MCF 10A (cell line): ENCODE measurements around the gene SNX2. TPM values are rescaled to one million over a fixed set of nuclear protein-coding genes. Genes with fewer than 3 reads are reported as not detected.

Source experiments
- BruUV-seq: library from RNA; stranded (reverse); fragments of 400-500 nt; replicated peaks from 2 replicates; lab custom pipeline; 2021; lab: Mats Ljungman, UMichigan
- CTCF ChIA-PET: fragments of 300-600 bp; sonication (Branson Sonifier 250); formaldehyde crosslinking; extraction: SDS; loops from one replicate; lab custom pipeline; 2021; ENCODE audit warnings: antibody characterized with exemption, inconsistent platforms; lab: Yijun Ruan, JAX
- POLR2A ChIA-PET: fragments of 300-600, 350-650 bp; sonication (Branson Sonifier 250); formaldehyde crosslinking; extraction: SDS; loops from one replicate; lab custom pipeline; 2020; ENCODE audit warnings: antibody characterized with exemption, inconsistent platforms; lab: Yijun Ruan, JAX
- DNase-seq: peaks from one replicate; pipeline ENCODE4 v3.0.0-alpha.2; 2018; ENCODE audit not compliant: unreplicated experiment
- H3K27ac Mint-ChIP-seq: one replicate; pipeline ENCODE4 v1.8.0; 2022; ENCODE audit warnings: mild to moderate bottlenecking, low read depth, mixed read lengths; ENCODE audit not compliant: unreplicated experiment
- H3K27me3 Mint-ChIP-seq: one replicate; pipeline ENCODE4 v1.8.0; 2022; ENCODE audit warnings: mixed read lengths; ENCODE audit not compliant: insufficient read depth, unreplicated experiment
- H3K36me3 Mint-ChIP-seq: one replicate; pipeline ENCODE4 v1.8.0; 2022; ENCODE audit warnings: mild to moderate bottlenecking, moderate library complexity, mixed read lengths; ENCODE audit not compliant: insufficient read depth, unreplicated experiment
- H3K4me1 Mint-ChIP-seq: one replicate; pipeline ENCODE4 v1.8.0; 2022; ENCODE audit warnings: mixed read lengths; ENCODE audit not compliant: insufficient read depth, unreplicated experiment
- H3K4me3 Mint-ChIP-seq: one replicate; pipeline ENCODE4 v1.8.0; 2022; ENCODE audit warnings: mild to moderate bottlenecking, moderate library complexity, mixed read lengths; ENCODE audit not compliant: unreplicated experiment
- H3K9me3 Mint-ChIP-seq: one replicate; pipeline ENCODE4 v1.8.0; 2022; ENCODE audit warnings: mixed read lengths; ENCODE audit not compliant: unreplicated experiment
- intact Hi-C: fragments of 100-400 bp; cut with micrococcal nuclease; formaldehyde crosslinking; loops from 2 replicates; pipeline ENCODE4 v1.14.1; 2022
- total RNA-seq: library from RNA; stranded (reverse); gene quantifications from 2 replicates; pipeline ENCODE4 v1.2.3, GENCODE V29; 2022
- TF ChIP-seq, protein P1 (sequence below): fragments of 200-600 bp; IDR thresholded peaks from one replicate; pipeline ENCODE4 v1.8.0; 2022; ENCODE audit warnings: antibody characterized with exemption, mild to moderate bottlenecking; ENCODE audit not compliant: unreplicated experiment

SNX2 gene
- total RNA-seq, 1 experiment from 2014 or later, result 120 TPM

DNA sequence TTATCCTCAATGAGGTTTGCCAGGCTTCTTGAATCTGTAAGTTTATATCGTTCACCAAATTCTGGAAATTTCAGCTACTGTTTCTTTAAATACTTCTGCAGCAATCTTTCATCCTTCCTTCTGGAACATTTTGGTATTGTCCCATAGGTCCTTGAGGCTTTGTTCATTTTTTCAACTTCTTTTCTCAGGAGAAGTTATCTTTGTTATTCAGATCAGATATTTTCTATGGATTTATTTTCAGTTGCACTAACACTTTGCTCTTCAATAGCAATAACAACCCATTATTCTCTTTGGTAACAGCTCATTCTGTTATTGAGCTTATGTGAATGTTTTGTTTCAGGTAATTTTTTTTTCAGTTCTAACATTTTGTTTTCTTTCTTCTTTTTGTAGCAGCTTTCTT, 13.5 kb downstream of the SNX2 start:
- TF ChIP-seq, protein P1, sequence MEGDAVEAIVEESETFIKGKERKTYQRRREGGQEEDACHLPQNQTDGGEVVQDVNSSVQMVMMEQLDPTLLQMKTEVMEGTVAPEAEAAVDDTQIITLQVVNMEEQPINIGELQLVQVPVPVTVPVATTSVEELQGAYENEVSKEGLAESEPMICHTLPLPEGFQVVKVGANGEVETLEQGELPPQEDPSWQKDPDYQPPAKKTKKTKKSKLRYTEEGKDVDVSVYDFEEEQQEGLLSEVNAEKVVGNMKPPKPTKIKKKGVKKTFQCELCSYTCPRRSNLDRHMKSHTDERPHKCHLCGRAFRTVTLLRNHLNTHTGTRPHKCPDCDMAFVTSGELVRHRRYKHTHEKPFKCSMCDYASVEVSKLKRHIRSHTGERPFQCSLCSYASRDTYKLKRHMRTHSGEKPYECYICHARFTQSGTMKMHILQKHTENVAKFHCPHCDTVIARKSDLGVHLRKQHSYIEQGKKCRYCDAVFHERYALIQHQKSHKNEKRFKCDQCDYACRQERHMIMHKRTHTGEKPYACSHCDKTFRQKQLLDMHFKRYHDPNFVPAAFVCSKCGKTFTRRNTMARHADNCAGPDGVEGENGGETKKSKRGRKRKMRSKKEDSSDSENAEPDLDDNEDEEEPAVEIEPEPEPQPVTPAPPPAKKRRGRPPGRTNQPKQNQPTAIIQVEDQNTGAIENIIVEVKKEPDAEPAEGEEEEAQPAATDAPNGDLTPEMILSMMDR, result no peak
- H3K4me1 Mint-ChIP-seq, result peaks cover 4% of the 10 kb centered on the region
- H3K4me3 Mint-ChIP-seq, result no peak overlapping the region
- POLR2A ChIA-PET, result interaction anchor here (0.6 to 5.8 kb wide), 6 partner anchors 9 to 287 kb away, joined by 3 to 34 read pairs (median 3); partner anchors contain the start of gene SNX2
- CTCF ChIA-PET, result interaction anchor here (0.6 to 2.4 kb wide), 5 partner anchors 10 to 84 kb away, joined by 3 to 9 read pairs (median 4); partner anchors contain the start of genes SNX2 and SNX24
- H3K27ac Mint-ChIP-seq, result no peak overlapping the region
- H3K27me3 Mint-ChIP-seq, result no peaks in the 10 kb centered on the region
- BruUV-seq, result no TSS peak
- H3K9me3 Mint-ChIP-seq, result peaks cover 26% of the 10 kb centered on the region
- DNase-seq, result no peak
- intact Hi-C loops, result no loop called here
- H3K36me3 Mint-ChIP-seq, result peaks cover 31% of the 10 kb centered on the region

DNA sequence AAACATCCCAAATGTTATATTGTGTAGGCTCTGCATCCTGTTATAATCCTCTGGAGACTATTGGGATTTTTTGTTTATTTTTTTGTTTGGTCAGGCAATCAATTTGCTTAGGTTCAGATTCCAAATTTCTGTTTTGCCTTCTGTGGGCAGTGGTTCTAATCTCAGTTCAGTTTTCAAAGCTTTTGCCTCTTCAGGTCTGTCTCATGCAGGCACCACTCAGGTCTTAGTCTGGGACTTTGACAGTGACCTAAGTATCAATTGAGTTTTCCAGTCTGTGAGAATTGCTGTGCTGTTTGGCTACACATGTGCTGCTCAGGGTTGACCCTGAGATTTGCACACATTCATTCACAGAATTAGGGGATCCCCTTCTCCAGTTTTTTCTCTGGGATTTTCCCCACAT, 14.1 kb downstream of the SNX2 start:
- Mint-ChIP-seq H3K4me1 (peaks cover 4% of the 10 kb centered on the region), H3K36me3 (peaks cover 27% of the 10 kb centered on the region), H3K27me3 (no peaks in the 10 kb centered on the region), H3K9me3 (peaks cover 26% of the 10 kb centered on the region), H3K4me3 (no peak overlapping the region), H3K27ac (no peak overlapping the region)
- POLR2A ChIA-PET, result interaction anchor here (0.8 to 5.8 kb wide), 3 partner anchors 8 to 14 kb away, joined by 3 to 34 read pairs (median 3); partner anchors contain the start of gene SNX2
- CTCF ChIA-PET, result interaction anchor here (0.7 to 2.2 kb wide), 4 partner anchors 10 to 285 kb away, joined by 3 to 8 read pairs (median 5); partner anchors contain the start of gene SNX2
- intact Hi-C loops, result no loop called here
- TF ChIP-seq, protein P1, result no peak
- no TSS peak for BruUV-seq
- DNase-seq, result no peak

DNA sequence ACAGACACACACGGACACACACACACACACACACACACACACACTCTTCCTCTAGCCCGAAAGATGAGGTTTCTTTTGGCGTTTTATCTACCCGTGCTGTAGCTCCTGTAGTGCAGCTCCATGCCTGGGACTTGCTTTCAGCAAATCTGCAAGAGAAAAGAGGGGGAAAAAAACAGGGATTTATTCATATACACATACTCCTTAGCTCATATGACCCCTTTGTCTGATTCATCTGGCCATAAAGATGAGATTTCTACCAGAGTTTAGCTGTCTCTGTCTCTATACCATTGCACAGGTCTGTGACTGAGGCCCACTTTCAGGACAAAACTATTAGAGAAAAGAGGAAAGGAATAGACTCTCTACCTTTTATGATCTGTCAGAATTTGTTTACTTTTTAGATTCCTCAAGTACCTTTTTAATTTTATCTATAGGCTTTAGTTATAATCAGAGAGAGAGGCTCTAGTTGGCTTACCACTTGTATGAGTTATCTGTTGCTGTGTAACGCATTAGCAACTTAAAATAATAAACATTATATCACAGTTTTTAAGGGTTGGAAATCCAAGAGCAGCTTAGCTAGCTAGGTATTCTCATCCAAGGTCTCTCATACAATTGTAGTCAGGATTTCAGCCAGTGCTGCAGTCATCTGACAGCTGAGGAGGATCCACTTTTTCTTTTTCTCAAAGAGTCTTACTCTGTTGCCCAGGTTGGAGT, 14.7 kb downstream of the SNX2 start:
- peaks cover 26% of the 10 kb centered on the region for H3K9me3 Mint-ChIP-seq
- no peak overlapping the region for H3K27ac Mint-ChIP-seq
- no peak overlapping the region for H3K4me3 Mint-ChIP-seq
- no peak for DNase-seq
- TF ChIP-seq, protein P1, result no peak
- peaks cover 30% of the 10 kb centered on the region for H3K36me3 Mint-ChIP-seq
- no peaks in the 10 kb centered on the region for H3K27me3 Mint-ChIP-seq
- POLR2A ChIA-PET, result interaction anchor here (0.6 to 5.8 kb wide), 3 partner anchors 14 to 419 kb away, joined by 3 to 34 read pairs (median 7); partner anchors contain the start of gene SNX2
- BruUV-seq, result no TSS peak
- H3K4me1 Mint-ChIP-seq, result peaks cover 4% of the 10 kb centered on the region
- intact Hi-C loops, result no loop called here
- CTCF ChIA-PET, result interaction anchor here (0.7 to 2.2 kb wide), 5 partner anchors 8 to 594 kb away, joined by 3 to 8 read pairs (median 3); partner anchors contain the start of gene SNX2
